ENCODE results near the gene TIMM17A. TPM values are rescaled to one million over a fixed set of nuclear protein-coding genes. Genes with fewer than 3 reads are reported as not detected.
A peak's percentile ranks its signal among the peaks of the same experiment; 100 is the strongest.
"Not testable (repeated sequence)": the region's sequence is repeated elsewhere in the genome, so short reads cannot be mapped to it uniquely, and the experiment has no call there.

Gene TIMM17A
- total RNA-seq, 1 experiment from 2014 or later = 39.2 TPM

- DNase-seq (ENCODE audit: low spot score) = peak; percentile 64
These were observed 59.8 kb downstream of the TIMM17A start for GRCh38 chr1:202014915-202015661.

- no peak for DNase-seq (ENCODE audit: low spot score)
These were observed 60.3 kb downstream of the TIMM17A start for GRCh38 chr1:202015662-202015937.

GRCh38 chr1:202016022-202016810 lies 60.9 kb downstream of the TIMM17A start:
- peak; percentile 61 for DNase-seq (ENCODE audit: low spot score)

GRCh38 chr1:202016811-202017748 lies 61.8 kb downstream of the TIMM17A start:
- DNase-seq (ENCODE audit: low spot score) = peak; percentile 70

- peak; percentile 91 for DNase-seq (ENCODE audit: low spot score)
These were observed 62.6 kb downstream of the TIMM17A start for GRCh38 chr1:202017749-202018467.

DNA sequence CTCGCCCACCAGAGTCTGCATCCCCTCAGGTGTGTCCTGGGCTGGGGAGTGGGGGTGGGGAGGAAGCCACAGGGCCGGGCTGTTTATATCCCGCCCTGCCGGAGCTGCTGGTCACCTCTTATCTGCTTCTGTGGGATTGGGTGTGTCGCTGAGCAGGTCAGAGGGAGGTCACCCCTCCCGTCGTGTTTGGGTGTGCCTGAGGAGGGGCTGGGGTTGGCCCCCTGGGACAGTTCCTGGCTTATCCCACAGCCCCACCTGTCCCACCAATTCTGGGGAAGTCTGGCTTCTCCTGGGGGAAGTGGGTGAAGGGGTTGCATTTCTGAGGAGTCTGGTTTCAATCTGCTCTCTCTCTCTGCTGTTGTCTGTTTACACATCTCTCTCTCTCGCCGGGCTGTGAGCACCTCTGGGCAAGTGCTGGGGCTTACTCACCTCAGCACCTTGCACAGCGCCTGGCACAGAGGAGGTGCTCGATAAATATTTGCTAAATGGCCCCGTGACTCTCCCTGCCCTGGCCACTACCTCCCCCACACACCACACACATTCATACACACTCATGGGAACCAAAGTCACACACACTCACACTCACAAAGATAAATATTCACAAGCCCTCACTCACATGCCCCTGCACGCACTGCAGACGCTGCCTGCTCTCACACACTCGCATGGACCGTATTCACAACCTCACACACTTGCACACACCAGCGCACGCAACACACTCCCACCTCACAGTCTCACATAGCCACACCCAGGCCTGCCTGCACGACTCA lies 63.3 kb downstream of the TIMM17A start:
- DNase-seq (ENCODE audit: low spot score) = peak; percentile 93

DNA sequence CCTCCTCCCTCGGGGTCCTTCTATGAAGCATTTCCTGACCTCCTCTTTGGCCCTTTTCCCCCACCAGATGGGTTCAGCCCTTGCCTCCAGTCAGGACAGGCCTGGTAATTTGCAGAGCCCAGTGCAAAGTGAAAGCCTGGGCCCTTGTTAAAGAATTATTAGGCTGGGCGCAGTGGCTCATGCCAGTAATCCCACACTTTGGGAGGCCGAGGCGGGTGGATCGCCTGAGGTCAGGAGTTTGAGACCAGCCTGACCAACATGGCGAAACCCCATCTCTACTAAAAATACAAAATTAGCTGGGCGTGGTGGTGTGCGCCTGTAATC lies 63.9 kb downstream of the TIMM17A start:
- not testable (repeated sequence) for DNase-seq (ENCODE audit: low spot score)

Small RNAs within 50 kb of the gene (small RNA-seq; reads per million reads assigned to genes)
- gene MIR6740 (not detected), gene RF00156 (0.65 reads per million)

Other genes with a start within 250 kb of the TIMM17A start
- gene IPO9, start 126.3 kb upstream of the TIMM17A start, total RNA-seq (2014; rRNA removed; shearing (Covaris generic)) = 21.5 and 39.6 TPM in 2 replicates
- gene SHISA4, start 66.6 kb upstream of the TIMM17A start, total RNA-seq (2014; rRNA removed; shearing (Covaris generic)) = 6.2 and 6.6 TPM in 2 replicates
- not detected in 2 replicates for gene LMOD1, start 9.0 kb upstream of the TIMM17A start, total RNA-seq (2014; rRNA removed; shearing (Covaris generic))
- gene RNPEP, start 27.1 kb downstream of the TIMM17A start, total RNA-seq (2014; rRNA removed; shearing (Covaris generic)) = 131 and 140 TPM in 2 replicates
- 812 and 1,050 TPM in 2 replicates for gene ELF3, start 55.1 kb downstream of the TIMM17A start, total RNA-seq (2014; rRNA removed; shearing (Covaris generic))
- gene GPR37L1, start 167.4 kb downstream of the TIMM17A start, total RNA-seq (2014; rRNA removed; shearing (Covaris generic)) = 0.69 TPM in 1 of 2 replicates, not detected in the other
- 17.0 and 21.2 TPM in 2 replicates for gene ARL8A, start 189.2 kb downstream of the TIMM17A start, total RNA-seq (2014; rRNA removed; shearing (Covaris generic))
- gene PTPN7, start 205.1 kb downstream of the TIMM17A start, total RNA-seq (2014; rRNA removed; shearing (Covaris generic)) = 16.3 and 16.8 TPM in 2 replicates
- gene LGR6, start 238.3 kb downstream of the TIMM17A start, total RNA-seq (2014; rRNA removed; shearing (Covaris generic)) = 0.18 and 0.42 TPM in 2 replicates

Measured in HT-29 (cell line).